Panc1 (cell line): ENCODE results near the gene WARS2. TPM values are rescaled to one million over a fixed set of nuclear protein-coding genes. Genes with fewer than 3 reads are reported as not detected.

Experiments used
- ATAC-seq: fragments of 200-7000 bp; cut with Tn5 transposase; 2 replicates; pipeline ENCODE4 v1.9.1; 2020; ENCODE audit warnings: mild to moderate bottlenecking, moderate library complexity
- BruUV-seq: library from RNA; stranded (reverse); fragments of 400-500 nt; replicated peaks from 2 replicates; lab custom pipeline; 2021; lab: Mats Ljungman, UMichigan
- CTCF ChIA-PET: fragments of 300-600 bp; sonication (Branson Sonifier 250); formaldehyde crosslinking; loops from one replicate; lab custom pipeline; 2022; ENCODE audit warnings: antibody characterized with exemption; lab: Charles Lee
- POLR2A ChIA-PET: fragments of 300-600 bp; sonication (Branson Sonifier 250); formaldehyde crosslinking; loops from one replicate; lab custom pipeline; 2022; ENCODE audit warnings: antibody characterized with exemption; lab: Charles Lee
- DNase-seq: peaks from one replicate; pipeline ENCODE4 v3.0.0-alpha.2; 2010; ENCODE audit warnings: low read depth, low spot score
- H3K27ac ChIP-seq: 2 replicates; pipeline ENCODE4 v1.5.1; 2011; ENCODE audit warnings: mild to moderate bottlenecking, low read length, inconsistent platforms
- H3K27me3 ChIP-seq: fragments of 200-500 bp; sonication (Bioruptor generic); 2 replicates; pipeline ENCODE4 v1.6.0; 2014; ENCODE audit warnings: low read length, inconsistent platforms; ENCODE audit not compliant: control insufficient read depth, insufficient read depth
- H3K36me3 ChIP-seq: fragments of 200-500 bp; sonication (Bioruptor generic); 2 replicates; pipeline ENCODE4 v1.5.1; 2014; ENCODE audit warnings: inconsistent platforms, mild to moderate bottlenecking, low read length, moderate library complexity; ENCODE audit not compliant: control insufficient read depth, insufficient read depth
- H3K4me1 ChIP-seq: 2 replicates; pipeline ENCODE4 v1.5.1; 2011; ENCODE audit warnings: inconsistent platforms, mild to moderate bottlenecking, low read length, moderate library complexity; ENCODE audit not compliant: control insufficient read depth, insufficient read depth
- H3K4me3 ChIP-seq, 2 experiments: 2 replicates each; pipeline ENCODE4 v1.5.1; 2011 to 2012; ENCODE audit warnings: low read depth in 2 of 2, low read length in 2 of 2, mild to moderate bottlenecking in 2 of 2, inconsistent platforms in 1 of 2, moderate library complexity in 1 of 2
- H3K9me3 ChIP-seq: fragments of 200-500 bp; sonication (Bioruptor generic); 2 replicates; pipeline ENCODE4 v1.5.1; 2014; ENCODE audit warnings: low read depth, mild to moderate bottlenecking, inconsistent platforms, low read length, moderate library complexity; ENCODE audit not compliant: control insufficient read depth, insufficient read depth
- CTCF ChIP-seq: fragments of 450-650 bp; IDR thresholded peaks from 2 replicates; pipeline ENCODE4 v1.5.1; 2017; ENCODE audit warnings: mild to moderate bottlenecking
- POLR2AphosphoS5 ChIP-seq: IDR thresholded peaks from 2 replicates; pipeline ENCODE4 v1.6.1; 2012; ENCODE audit warnings: mild to moderate bottlenecking, low read depth, low read length, moderate library complexity
- SIN3A ChIP-seq: IDR thresholded peaks from 2 replicates; pipeline ENCODE4 v1.6.1; 2012; ENCODE audit warnings: low read depth, mild to moderate bottlenecking, low read length, moderate library complexity, borderline replicate concordance; ENCODE audit not compliant: insufficient read depth
- TCF7L2 ChIP-seq: IDR thresholded peaks from 2 replicates; pipeline ENCODE4 v1.6.1; 2011; ENCODE audit warnings: mild to moderate bottlenecking, low read depth, low read length, inconsistent platforms
- in situ Hi-C: cut with HindIII; loops from 2 replicates; pipeline ENCODE4 v1.10.0; 2016; ENCODE audit warnings: low sequenced_read_pairs, low pct_unique_long_range_greater_than_20kb
- intact Hi-C: fragments of 100-400 bp; cut with micrococcal nuclease; formaldehyde crosslinking; loops from one replicate; pipeline ENCODE4 v1.10.0; 2022; ENCODE audit not compliant: unreplicated experiment
- total RNA-seq: library from RNA; stranded (reverse); gene quantifications from one replicate; pipeline ENCODE4 v1.2.1, GENCODE V29; 2021; ENCODE audit not compliant: unreplicated experiment
- TF ChIP-seq, protein P1 (sequence below), 2 experiments: IDR thresholded peaks; 2 replicates each; pipeline ENCODE4 v1.6.1; 2011 to 2012; ENCODE audit warnings: low read depth in 2 of 2, control low read depth in 1 of 2, low read length in 1 of 2, mild to moderate bottlenecking in 1 of 2, moderate library complexity in 1 of 2; ENCODE audit not compliant: insufficient read depth in 1 of 2

Gene WARS2
- total RNA-seq, 1 experiment from 2014 or later: 6.6 TPM

- no peaks in the 10 kb centered on the region for H3K4me1 ChIP-seq
- CTCF ChIA-PET: no interaction called here
- ATAC-seq (no peak), DNase-seq (no peak)
- intact Hi-C loops: no loop called here
- H3K9me3 ChIP-seq: no peaks in the 10 kb centered on the region
- H3K36me3 ChIP-seq: no peaks in the 10 kb centered on the region
- TF ChIP-seq SIN3A (no peak), CTCF (no peak), TCF7L2 (no peak), POLR2AphosphoS5 (no peak)
- TF ChIP-seq, protein P1, sequence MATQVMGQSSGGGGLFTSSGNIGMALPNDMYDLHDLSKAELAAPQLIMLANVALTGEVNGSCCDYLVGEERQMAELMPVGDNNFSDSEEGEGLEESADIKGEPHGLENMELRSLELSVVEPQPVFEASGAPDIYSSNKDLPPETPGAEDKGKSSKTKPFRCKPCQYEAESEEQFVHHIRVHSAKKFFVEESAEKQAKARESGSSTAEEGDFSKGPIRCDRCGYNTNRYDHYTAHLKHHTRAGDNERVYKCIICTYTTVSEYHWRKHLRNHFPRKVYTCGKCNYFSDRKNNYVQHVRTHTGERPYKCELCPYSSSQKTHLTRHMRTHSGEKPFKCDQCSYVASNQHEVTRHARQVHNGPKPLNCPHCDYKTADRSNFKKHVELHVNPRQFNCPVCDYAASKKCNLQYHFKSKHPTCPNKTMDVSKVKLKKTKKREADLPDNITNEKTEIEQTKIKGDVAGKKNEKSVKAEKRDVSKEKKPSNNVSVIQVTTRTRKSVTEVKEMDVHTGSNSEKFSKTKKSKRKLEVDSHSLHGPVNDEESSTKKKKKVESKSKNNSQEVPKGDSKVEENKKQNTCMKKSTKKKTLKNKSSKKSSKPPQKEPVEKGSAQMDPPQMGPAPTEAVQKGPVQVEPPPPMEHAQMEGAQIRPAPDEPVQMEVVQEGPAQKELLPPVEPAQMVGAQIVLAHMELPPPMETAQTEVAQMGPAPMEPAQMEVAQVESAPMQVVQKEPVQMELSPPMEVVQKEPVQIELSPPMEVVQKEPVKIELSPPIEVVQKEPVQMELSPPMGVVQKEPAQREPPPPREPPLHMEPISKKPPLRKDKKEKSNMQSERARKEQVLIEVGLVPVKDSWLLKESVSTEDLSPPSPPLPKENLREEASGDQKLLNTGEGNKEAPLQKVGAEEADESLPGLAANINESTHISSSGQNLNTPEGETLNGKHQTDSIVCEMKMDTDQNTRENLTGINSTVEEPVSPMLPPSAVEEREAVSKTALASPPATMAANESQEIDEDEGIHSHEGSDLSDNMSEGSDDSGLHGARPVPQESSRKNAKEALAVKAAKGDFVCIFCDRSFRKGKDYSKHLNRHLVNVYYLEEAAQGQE (IDR thresholded peaks at IDR 0.05; ENCODE audit: insufficient read depth in 1 of 2, low read depth in 2 of 2, low read length in 1 of 2): no peak
- in situ Hi-C loops: no loop called here
- no peaks in the 10 kb centered on the region; the same call in 1 of the 2 replicates for H3K27me3 ChIP-seq
- H3K4me3 ChIP-seq: no peak overlapping the region
- BruUV-seq: no TSS peak
- POLR2A ChIA-PET: no interaction called here
- no peak overlapping the region for H3K27ac ChIP-seq
Measured at GRCh38 chr1:119010201-119010600, 130.3 kb downstream of the WARS2 start.

GRCh38 chr1:119009312-119009655 lies 131.2 kb downstream of the WARS2 start:
- H3K27me3 ChIP-seq: no peaks in the 10 kb centered on the region; the same call in 1 of the 2 replicates
- H3K4me1 ChIP-seq: no peaks in the 10 kb centered on the region
- TF ChIP-seq, protein P1 (IDR thresholded peaks at IDR 0.05; ENCODE audit: insufficient read depth in 1 of 2, low read depth in 2 of 2, low read length in 1 of 2): no peak
- TF ChIP-seq SIN3A (no peak), TCF7L2 (no peak), CTCF (no peak), POLR2AphosphoS5 (no peak)
- H3K36me3 ChIP-seq: no peaks in the 10 kb centered on the region
- no TSS peak for BruUV-seq
- H3K9me3 ChIP-seq: no peaks in the 10 kb centered on the region
- H3K27ac ChIP-seq: no peak overlapping the region
- intact Hi-C loops: loop anchor here (10.0 kb wide), 1 partner anchor 854 kb away; no protein-coding TSS in a partner anchor
- in situ Hi-C loops: no loop called here
- CTCF ChIA-PET: interaction anchor here (0.6 kb wide), 4 partner anchors 74 to 991 kb away, joined by 3 to 5 read pairs (median 4); no protein-coding TSS in a partner anchor
- no peak for ATAC-seq
- no peak overlapping the region for H3K4me3 ChIP-seq
- POLR2A ChIA-PET: no interaction called here
- DNase-seq: no peak
